HG02938 (cell line): ENCODE measurements around the gene ZNF716.
"Not testable (repeated sequence)": the region's sequence is repeated elsewhere in the genome, so short reads cannot be mapped to it uniquely, and the experiment has no call there.

Experiments used
- ATAC-seq: cut with Tn5 transposase; IDR thresholded peaks from one replicate; pipeline ENCODE4 v1.9.1; 2021; ENCODE audit warnings: mild to moderate bottlenecking, moderate library complexity; ENCODE audit not compliant: unreplicated experiment

The ZNF716 gene

GRCh38 chr7:57425969-57426628 is 23.9 kb upstream of the ZNF716 start:
- ATAC-seq, result no peak

GRCh38 chr7:57426629-57427003 is 23.4 kb upstream of the ZNF716 start:
- ATAC-seq, result no peak

- ATAC-seq, result no peak
These were observed 22.8 kb upstream of the ZNF716 start for GRCh38 chr7:57427146-57427545.

- no peak for ATAC-seq
These were observed 22.4 kb upstream of the ZNF716 start for GRCh38 chr7:57427594-57427993.

- no peak for ATAC-seq
These were observed 17.4 kb upstream of the ZNF716 start for GRCh38 chr7:57432583-57432982.

- ATAC-seq, result no peak
These were observed 12.4 kb upstream of the ZNF716 start for GRCh38 chr7:57437581-57437980.

- ATAC-seq, result no peak
These were observed 11.7 kb upstream of the ZNF716 start for GRCh38 chr7:57438244-57438643.

- ATAC-seq, result no peak
These were observed 6.4 kb upstream of the ZNF716 start for GRCh38 chr7:57443567-57443966.

- not testable (repeated sequence) for ATAC-seq
These were observed 19.3 kb downstream of the ZNF716 start for GRCh38 chr7:57469186-57469828.

- not testable (repeated sequence) for ATAC-seq
These were observed 30.3 kb downstream of the ZNF716 start for GRCh38 chr7:57480304-57480703.

- ATAC-seq, result not testable (repeated sequence)
These were observed 35.0 kb downstream of the ZNF716 start for GRCh38 chr7:57485022-57485421.

- ATAC-seq, result no peak
These were observed 38.0 kb downstream of the ZNF716 start for GRCh38 chr7:57487957-57488356.

GRCh38 chr7:57495111-57495510 is 45.1 kb downstream of the ZNF716 start:
- ATAC-seq, result not testable (repeated sequence)

- ATAC-seq, result no peak
These were observed 46.4 kb downstream of the ZNF716 start for GRCh38 chr7:57496395-57496794.

- no peak for ATAC-seq
These were observed 55.2 kb downstream of the ZNF716 start for GRCh38 chr7:57505176-57505575.
